Stimulated activated CD4-positive, alpha-beta T cell treated with anti-CD3 and anti-CD28 coated beads, Interleukin-1b, Interleukin-23, amount 100 ng/mL, for 48 hours (primary cell): ENCODE data around the gene GGA1.

ENCODE experiments used
- DNase-seq: peaks from one replicate; pipeline ENCODE4 v3.0.0-alpha.2; 2020

Gene GGA1

GRCh38 chr22:37632174-37633088 lies 23.8 kb downstream of the GGA1 start:
- no peak for DNase-seq

GRCh38 chr22:37633089-37633624 lies 24.5 kb downstream of the GGA1 start:
- DNase-seq = no peak

GRCh38 chr22:37633625-37634416 lies 25.2 kb downstream of the GGA1 start:
- peak; percentile 56 for DNase-seq

- no peak for DNase-seq
Observed at GRCh38 chr22:37634417-37634924, 25.8 kb downstream of the GGA1 start.

GRCh38 chr22:37635157-37635556 lies 26.5 kb downstream of the GGA1 start:
- DNase-seq = no peak

- DNase-seq = no peak
Observed at GRCh38 chr22:37636186-37636948, 27.7 kb downstream of the GGA1 start.

GRCh38 chr22:37636949-37637273 lies 28.3 kb downstream of the GGA1 start:
- no peak for DNase-seq

- DNase-seq = peak; percentile 32
Observed at GRCh38 chr22:37638391-37639069, 29.9 kb downstream of the GGA1 start.

GRCh38 chr22:37639070-37639760 lies 30.6 kb downstream of the GGA1 start, which contains the start of gene SH3BP1:
TSS of gene SH3BP1 (plus strand) at chr22:37639669. CDS start at chr22:37639788, 119 bp downstream.
- peak; percentile 33 for DNase-seq

GRCh38 chr22:37639771-37640590 lies 31.3 kb downstream of the GGA1 start:
- no peak for DNase-seq

GRCh38 chr22:37640591-37641560 lies 32.2 kb downstream of the GGA1 start:
- DNase-seq = no peak

- no peak for DNase-seq
Observed at GRCh38 chr22:37641561-37641949, 32.9 kb downstream of the GGA1 start.

- DNase-seq = peak; percentile 84
Observed at GRCh38 chr22:37643225-37643847, 34.7 kb downstream of the GGA1 start.

- no peak for DNase-seq
Observed at GRCh38 chr22:37647317-37647716, 38.7 kb downstream of the GGA1 start.

- DNase-seq = no peak
Observed at GRCh38 chr22:37647928-37648327, 39.3 kb downstream of the GGA1 start.

GRCh38 chr22:37650463-37651136 lies 42.0 kb downstream of the GGA1 start:
- no peak for DNase-seq

- DNase-seq = no peak
Observed at GRCh38 chr22:37654563-37655251, 46.1 kb downstream of the GGA1 start.

- no peak for DNase-seq
Observed at GRCh38 chr22:37655252-37655563, 46.6 kb downstream of the GGA1 start.
